ENCODE results near the gene OPCML. TPM values are rescaled to one million over a fixed set of nuclear protein-coding genes. Genes with fewer than 3 reads are reported as not detected.

Gene OPCML
- total and polyA plus RNA-seq, 2 of the 13 experiments (the other 11 are each of a cell fraction or from before 2014, with no cell fraction given), result not detected

- intact Hi-C loops (cut with micrococcal nuclease; ENCODE audit: unreplicated experiment), result no loop called here
- ChIA-PET CTCF (ENCODE audit: low intra/inter-chr PET ratio, low total read pairs) (no interaction called here), POLR2A (no interaction called here)
- H4K20me1 ChIP-seq (ENCODE audit: insufficient read depth, low read length), result no peaks in the 10 kb centered on the region
- 1% methylated on average over 6 of the region's 6 CpGs for WGBS (ENCODE audit: low lambda C conversion rate)
- no TSS peak for BruUV-seq (replicated peaks)
- no peak overlapping the region for H3K9ac ChIP-seq (ENCODE audit: insufficient read depth, low read depth, low read length)
- no peaks in the 10 kb centered on the region; the same call in 1 of the 2 replicates for H3K9me3 ChIP-seq (ENCODE audit: low read length)
- ATAC-seq (no peak), FAIRE-seq (no peak), DNase-seq (ENCODE audit: low spot score) (no peak)
- no peaks in the 10 kb centered on the region for H3K79me2 ChIP-seq (ENCODE audit: insufficient read depth, low read length)
- no peaks in the 10 kb centered on the region for H3K4me1 ChIP-seq (ENCODE audit: insufficient read depth, low read length)
- in situ Hi-C loops (cut with HindIII; ENCODE audit: extremely low pct_ligation_motif_present, low pct_unique_long_range_greater_than_20kb), result no loop called here
- no peaks in the 10 kb centered on the region for H3K36me3 ChIP-seq (replicated peaks in 1 of 2; ENCODE audit: control insufficient read depth in 1 of 2, insufficient read depth in 2 of 2, low read length in 2 of 2)
- no peak overlapping the region for H3K4me2 ChIP-seq (ENCODE audit: low read depth, low read length)
- H2AFZ ChIP-seq (ENCODE audit: low read length), result no peak overlapping the region
- no peak overlapping the region for H3K4me3 ChIP-seq (replicated peaks in 1 of 3; ENCODE audit: insufficient read depth in 1 of 3, low read depth in 2 of 3, low read length in 3 of 3)
- H3K27ac ChIP-seq (ENCODE audit: extremely low read length, insufficient read depth, low read length), result no peak overlapping the region
- no peaks in the 10 kb centered on the region for H3K27me3 ChIP-seq (ENCODE audit: control insufficient read depth in 1 of 2, insufficient read depth in 2 of 2, low read length in 2 of 2)
- TF ChIP-seq POGZ (CRISPR knock-in tag; IDR thresholded peaks at IDR 0.05) (no peak), PTBP1 (IDR thresholded peaks at IDR 0.05; ENCODE audit: low read depth, low read length, poor library complexity, severe bottlenecking) (no peak), STAT6 (CRISPR knock-in tag; IDR thresholded peaks at IDR 0.05; ENCODE audit: borderline replicate concordance) (no peak), MTF2 (CRISPR knock-in tag; IDR thresholded peaks at IDR 0.05; ENCODE audit: borderline replicate concordance) (no peak), TOE1 (CRISPR knock-in tag; IDR thresholded peaks at IDR 0.05) (no peak), ZBTB20 (CRISPR knock-in tag; IDR thresholded peaks at IDR 0.05; ENCODE audit: borderline replicate concordance, low read depth) (no peak), SP140L (CRISPR knock-in tag; IDR thresholded peaks at IDR 0.05; ENCODE audit: borderline replicate concordance) (no peak), RNF219 (CRISPR knock-in tag; IDR thresholded peaks at IDR 0.05) (no peak), ATAD3A (CRISPR knock-in tag; IDR thresholded peaks at IDR 0.05) (no peak), ZNF281 (CRISPR knock-in tag; IDR thresholded peaks at IDR 0.05; ENCODE audit: borderline replicate concordance) (no peak), SNAPC2 (CRISPR knock-in tag; IDR thresholded peaks at IDR 0.05) (no peak), ZMAT3 (CRISPR knock-in tag; conservative IDR thresholded peaks at IDR 0.05) (no peak), EZH2 (conservative IDR thresholded peaks at IDR 0.05; ENCODE audit: low read depth, low read length) (no peak), JUN (CRISPR knock-in tag; IDR thresholded peaks at IDR 0.05) (no peak), E2F1 (CRISPR knock-in tag; IDR thresholded peaks at IDR 0.05) (no peak), ZNF672 (CRISPR knock-in tag; IDR thresholded peaks at IDR 0.05) (no peak), ZBTB21 (CRISPR knock-in tag; IDR thresholded peaks at IDR 0.05) (no peak), ZNF12 (CRISPR knock-in tag; IDR thresholded peaks at IDR 0.05) (no peak)
Measured at GRCh38 chr11:132874638-132875037, 657.7 kb downstream of the OPCML start.

All from HepG2 (cell line).